CD14-positive monocyte (primary cell): ENCODE data around the gene CELSR1. TPM values are rescaled to one million over a fixed set of nuclear protein-coding genes. Genes with fewer than 3 reads are reported as not detected.

Experiments used
- DNase-seq, 3 donors: peaks; one replicate each; pipeline ENCODE4 v3.0.0-alpha.2; 2011 to 2022
- H2AFZ ChIP-seq: 2 replicates; pipeline ENCODE4 v1.6.0; 2012; ENCODE audit warnings: mild to moderate bottlenecking, low read depth, low read length, inconsistent platforms; ENCODE audit not compliant: insufficient read depth, poor library complexity, severe bottlenecking
- H3K27ac ChIP-seq, 2 donors: 1 replicate in 1 of 2; 2 replicates in 1 of 2; pipeline ENCODE4 v1.5.1; 2012 to 2013; ENCODE audit warnings: low read length in 2 of 2, control low read depth in 1 of 2, inconsistent platforms in 1 of 2, low read depth in 1 of 2, mild to moderate bottlenecking in 1 of 2
- H3K27me3 ChIP-seq, 2 donors: one replicate each; pipeline versions ENCODE4 v1.6.0 to v1.6.1; 2011 to 2013; ENCODE audit warnings: low read length in 2 of 2; ENCODE audit not compliant: control insufficient read depth in 2 of 2, insufficient read depth in 2 of 2
- H3K36me3 ChIP-seq, 2 donors: replicated peaks in 1 of 2; 1 replicate in 1 of 2; 2 replicates in 1 of 2; pipeline versions ENCODE4 v1.5.1 to v1.6.1; 2012 to 2013; ENCODE audit warnings: low read length in 2 of 2, control low read depth in 1 of 2, inconsistent platforms in 1 of 2, mild to moderate bottlenecking in 1 of 2; ENCODE audit not compliant: insufficient read depth in 2 of 2, control insufficient read depth in 1 of 2
- H3K4me1 ChIP-seq, 2 donors: 1 replicate in 1 of 2; 2 replicates in 1 of 2; pipeline versions ENCODE4 v1.5.1 to v1.6.1; 2012 to 2013; ENCODE audit warnings: low read length in 2 of 2, control low read depth in 1 of 2, inconsistent platforms in 1 of 2, mild to moderate bottlenecking in 1 of 2, moderate library complexity in 1 of 2; ENCODE audit not compliant: insufficient read depth in 2 of 2, control insufficient read depth in 1 of 2
- H3K4me2 ChIP-seq: replicated peaks from 2 replicates; pipeline ENCODE3; 2012; ENCODE audit warnings: low read length, moderate library complexity, mild to moderate bottlenecking; ENCODE audit not compliant: poor library complexity, severe bottlenecking; ENCODE audit errors: extremely low read depth
- H3K4me3 ChIP-seq, 3 experiments: fragments of 200-600 bp in 1 of 3; sonication (generic) in 1 of 3; replicated peaks in 1 of 3; 1 replicate in 2 of 3; 2 replicates in 1 of 3; pipeline ENCODE4 v1.5.1; 2011 to 2013; ENCODE audit warnings: low read length in 3 of 3, mild to moderate bottlenecking in 3 of 3, control low read depth in 2 of 3, low read depth in 2 of 3, inconsistent platforms in 1 of 3, moderate library complexity in 1 of 3
- H3K79me2 ChIP-seq: 2 replicates; pipeline ENCODE4 v1.6.0; 2012; ENCODE audit warnings: mild to moderate bottlenecking, control low read depth, inconsistent platforms, low read length, moderate library complexity; ENCODE audit not compliant: insufficient read depth
- H3K9ac ChIP-seq: 2 replicates; pipeline ENCODE4 v1.6.0; 2017; ENCODE audit warnings: low read length, mild to moderate bottlenecking; ENCODE audit not compliant: insufficient read depth, poor library complexity, severe bottlenecking
- H3K9me3 ChIP-seq, 2 donors: replicated peaks in 1 of 2; 1 replicate in 1 of 2; 2 replicates in 1 of 2; pipeline versions ENCODE4 v1.5.1 to v1.6.1; 2012 to 2013; ENCODE audit warnings: low read length in 2 of 2, control low read depth in 1 of 2; ENCODE audit not compliant: control insufficient read depth in 1 of 2, insufficient read depth in 1 of 2
- H4K20me1 ChIP-seq: 2 replicates; pipeline ENCODE4 v1.6.0; 2012; ENCODE audit warnings: mild to moderate bottlenecking, low read length, control low read depth, moderate library complexity; ENCODE audit not compliant: insufficient read depth
- H3K27ac Mint-ChIP-seq, 7 donors: one replicate each; pipeline ENCODE4 v1.8.0; 2020; ENCODE audit warnings: mild to moderate bottlenecking in 7 of 7, mixed read lengths in 7 of 7, moderate library complexity in 6 of 7, inconsistent platforms in 2 of 7
- H3K27me3 Mint-ChIP-seq, 3 donors: one replicate each; pipeline ENCODE4 v1.8.0; 2021 to 2022; ENCODE audit warnings: low read depth in 3 of 3, mild to moderate bottlenecking in 3 of 3, mixed read lengths in 3 of 3, moderate library complexity in 3 of 3, inconsistent platforms in 1 of 3
- H3K36me3 Mint-ChIP-seq, 2 donors: one replicate each; pipeline ENCODE4 v1.8.0; 2020; ENCODE audit warnings: mixed read lengths in 2 of 2, inconsistent platforms in 1 of 2, mild to moderate bottlenecking in 1 of 2
- H3K4me1 Mint-ChIP-seq: one replicate; pipeline ENCODE4 v1.8.0; 2020; ENCODE audit warnings: mild to moderate bottlenecking, mixed read lengths
- H3K4me3 Mint-ChIP-seq, 2 donors: one replicate each; pipeline ENCODE4 v1.8.0; 2020; ENCODE audit warnings: mild to moderate bottlenecking in 2 of 2, mixed read lengths in 2 of 2, moderate library complexity in 1 of 2
- H3K9me3 Mint-ChIP-seq, 7 donors: one replicate each; pipeline ENCODE4 v1.8.0; 2020 to 2022; ENCODE audit warnings: mixed read lengths in 7 of 7, mild to moderate bottlenecking in 6 of 7, moderate library complexity in 6 of 7, inconsistent platforms in 2 of 7
- CTCF ChIP-seq: fragments of 200-600 bp; IDR thresholded peaks from one replicate; pipeline ENCODE4 v1.8.0; 2022; ENCODE audit warnings: antibody characterized with exemption, mild to moderate bottlenecking
- WGBS: methylation state at CpG from one replicate; pipeline ENCODE4 v1.1.5; 2013; ENCODE audit warnings: missing lambda C conversion rate; ENCODE audit not compliant: insufficient coverage; 5-methylcytosine and 5-hydroxymethylcytosine counted together
- intact Hi-C, 2 donors: fragments of 100-400 bp; cut with micrococcal nuclease; formaldehyde crosslinking; loops; one replicate each; pipeline versions ENCODE4 v1.15.0 to v1.15.1; 2023
- polyA plus RNA-seq, 3 donors: library from polyadenylated mRNA; depleted of rRNA in 1 of 3; unstranded in 2 of 3; stranded (reverse) in 1 of 3; fragments of 300-500 nt in 2 of 3; fragments of >200 nt in 1 of 3; fragmentation: Illumina TruSeq in 2 of 3; gene quantifications; 1 replicate in 2 of 3; 2 replicates in 1 of 3; pipeline ENCODE4 v1.2.3, GENCODE V29; 2012 to 2021

CELSR1 gene
- polyA plus RNA-seq, 3 donors = 0.16 TPM; not detected in 2

GRCh38 chr22:46465345-46465720 is 72.1 kb downstream of the CELSR1 start:
- H3K27me3 Mint-ChIP-seq = peaks cover 2 to 11% (median 6%) of the 10 kb centered on the region in 3 donors
- intact Hi-C loops = no loop called here

GRCh38 chr22:46464701-46465344 is 72.6 kb downstream of the CELSR1 start:
- Histone ChIP-seq H3K79me2 (no peaks in the 10 kb centered on the region), H3K36me3 (no peaks in the 10 kb centered on the region), H3K27me3 (no peaks in the 10 kb centered on the region), H4K20me1 (no peaks in the 10 kb centered on the region), H3K4me2 (no peak overlapping the region), H3K4me3 (no peak overlapping the region), H3K4me1 (no peaks in the 10 kb centered on the region), H3K9me3 (no peaks in the 10 kb centered on the region), H2AFZ (no peak overlapping the region), H3K27ac (no peak overlapping the region), H3K9ac (no peak overlapping the region)
- intact Hi-C loops = no loop called here
- Mint-ChIP-seq H3K27me3 (peaks cover 3 to 13% (median 7%) of the 10 kb centered on the region in 3 donors), H3K36me3 (no peaks in the 10 kb centered on the region), H3K4me1 (no peaks in the 10 kb centered on the region), H3K27ac (no peak overlapping the region), H3K4me3 (no peak overlapping the region), H3K9me3 (peaks cover 0 to 7% (median 0%) of the 10 kb centered on the region in 7 donors)
- no peak for TF ChIP-seq CTCF
- DNase-seq = no peak
- WGBS = 87% methylated on average over 14 of the region's 18 CpGs

More at GRCh38 chr22:46465345-46465720, 72.1 kb downstream of the CELSR1 start:
- Histone ChIP-seq H3K4me3 (no peak overlapping the region), H3K4me2 (no peak overlapping the region), H2AFZ (no peak overlapping the region), H3K9me3 (no peaks in the 10 kb centered on the region), H3K27ac (no peak overlapping the region), H3K36me3 (no peaks in the 10 kb centered on the region), H3K9ac (no peak overlapping the region), H4K20me1 (no peaks in the 10 kb centered on the region), H3K79me2 (no peaks in the 10 kb centered on the region), H3K4me1 (no peaks in the 10 kb centered on the region), H3K27me3 (no peaks in the 10 kb centered on the region)
- no peak for DNase-seq
- WGBS = 26% methylated on average over 10 of the region's 11 CpGs
- Mint-ChIP-seq H3K4me1 (no peaks in the 10 kb centered on the region), H3K9me3 (peaks cover 0 to 7% (median 0%) of the 10 kb centered on the region in 7 donors), H3K27ac (no peak overlapping the region), H3K4me3 (no peak overlapping the region), H3K36me3 (no peaks in the 10 kb centered on the region)
- no peak for TF ChIP-seq CTCF
